CD4-positive, CD25-positive, alpha-beta regulatory T cell (primary cell): ENCODE results near the gene LHX3. TPM values are rescaled to one million over a fixed set of nuclear protein-coding genes. Genes with fewer than 3 reads are reported as not detected.
"Not testable (repeated sequence)": the region's sequence is repeated elsewhere in the genome, so short reads cannot be mapped to it uniquely, and the experiment has no call there.

Experiments
- ATAC-seq, 2 donors: fragments of 150-1000 bp; cut with Tn5 transposase; one replicate each; pipeline ENCODE4 v1.10.0; 2021; ENCODE audit warnings: low read depth in 2 of 2, moderate number of reproducible peaks in 2 of 2, moderate library complexity in 1 of 2
- DNase-seq, 3 donors: peaks; one replicate each; pipeline versions ENCODE4 v3.0.0 to v3.0.0-alpha.2; 2012 to 2022; ENCODE audit warnings: mixed read lengths in 1 of 3
- H3K27ac ChIP-seq: one replicate; pipeline ENCODE4 v1.7.0; 2013; ENCODE audit warnings: mild to moderate bottlenecking, low read length; ENCODE audit not compliant: insufficient read depth, poor library complexity, severe bottlenecking
- H3K27me3 ChIP-seq: one replicate; pipeline ENCODE4 v1.7.0; 2013; ENCODE audit warnings: low read length; ENCODE audit not compliant: control insufficient read depth, insufficient read depth
- H3K36me3 ChIP-seq: one replicate; pipeline ENCODE4 v1.7.0; 2013; ENCODE audit warnings: mild to moderate bottlenecking, low read length, moderate library complexity; ENCODE audit not compliant: control insufficient read depth, insufficient read depth
- H3K4me1 ChIP-seq: 2 replicates; pipeline ENCODE4 v1.7.0; 2013; ENCODE audit warnings: mild to moderate bottlenecking, low read length; ENCODE audit not compliant: insufficient read depth, control insufficient read depth, poor library complexity, severe bottlenecking
- H3K4me3 ChIP-seq: one replicate; pipeline ENCODE4 v1.7.0; 2013; ENCODE audit warnings: low read depth, mild to moderate bottlenecking, low read length, moderate library complexity
- H3K9me3 ChIP-seq, 2 experiments: 1 replicate in 1 of 2; 2 replicates in 1 of 2; pipeline ENCODE4 v1.7.0; 2013; ENCODE audit warnings: low read length in 2 of 2, mild to moderate bottlenecking in 1 of 2, moderate library complexity in 1 of 2; ENCODE audit not compliant: control insufficient read depth in 2 of 2
- H3K27ac Mint-ChIP-seq, 3 donors: one replicate each; pipeline ENCODE4 v1.8.0; 2020 to 2022; ENCODE audit warnings: mild to moderate bottlenecking in 3 of 3, mixed read lengths in 3 of 3, moderate library complexity in 2 of 3
- H3K27me3 Mint-ChIP-seq: one replicate; pipeline ENCODE4 v1.8.0; 2022; ENCODE audit warnings: mild to moderate bottlenecking, mixed read lengths
- H3K36me3 Mint-ChIP-seq: one replicate; pipeline ENCODE4 v1.8.0; 2020; ENCODE audit warnings: mixed read lengths
- H3K4me1 Mint-ChIP-seq, 4 donors: one replicate each; pipeline ENCODE4 v1.8.0; 2020 to 2022; ENCODE audit warnings: mixed read lengths in 4 of 4, mild to moderate bottlenecking in 1 of 4
- H3K4me3 Mint-ChIP-seq, 4 donors: one replicate each; pipeline ENCODE4 v1.8.0; 2020 to 2022; ENCODE audit warnings: mild to moderate bottlenecking in 4 of 4, mixed read lengths in 4 of 4, moderate library complexity in 3 of 4
- H3K9me3 Mint-ChIP-seq, 7 donors: one replicate each; pipeline ENCODE4 v1.8.0; 2020 to 2022; ENCODE audit warnings: mixed read lengths in 7 of 7, mild to moderate bottlenecking in 3 of 7, moderate library complexity in 2 of 7
- polyA plus RNA-seq, 4 donors: library from polyadenylated mRNA; unstranded; fragments of 300-500 nt; fragmentation: Illumina TruSeq; gene quantifications; one replicate each; pipeline ENCODE4 v1.2.3, GENCODE V29; 2021
- total RNA-seq: library from RNA; stranded (reverse); gene quantifications from one replicate; pipeline ENCODE4 v1.2.3, GENCODE V29; 2022

Gene LHX3
- total and polyA plus RNA-seq, 5 donors from 2014 or later: not detected

- Histone ChIP-seq H3K4me1 (peaks cover 23% of the 10 kb centered on the region), H3K27me3 (no peaks in the 10 kb centered on the region), H3K9me3 (no peaks in the 10 kb centered on the region), H3K4me3 (no peak overlapping the region), H3K27ac (no peak overlapping the region), H3K36me3 (peaks cover 10% of the 10 kb centered on the region)
- no peak for ATAC-seq
- peak overlapping the region in 1 of 4 donors; percentile 29 for H3K4me3 Mint-ChIP-seq
- no peaks in the 10 kb centered on the region for H3K9me3 Mint-ChIP-seq
- no peak for DNase-seq
- H3K27ac Mint-ChIP-seq: peak overlapping the region in 1 of 3 donors; percentile 94
- H3K4me1 Mint-ChIP-seq: peaks cover 13 to 65% (median 27%) of the 10 kb centered on the region in 4 donors
- H3K36me3 Mint-ChIP-seq: peaks cover 6% of the 10 kb centered on the region
- no peaks in the 10 kb centered on the region for H3K27me3 Mint-ChIP-seq
Measured at GRCh38 chr9:136239135-136239982, 34.4 kb upstream of the LHX3 start.

GRCh38 chr9:136238342-136238732, 33.4 kb upstream of the LHX3 start:
- H3K27ac ChIP-seq: no peak overlapping the region
- H3K36me3 Mint-ChIP-seq: peaks cover 9% of the 10 kb centered on the region
- peaks cover 10% of the 10 kb centered on the region for H3K36me3 ChIP-seq
- H3K27me3 ChIP-seq: no peaks in the 10 kb centered on the region
- H3K9me3 Mint-ChIP-seq: no peaks in the 10 kb centered on the region
- peaks cover 3 to 64% (median 22%) of the 10 kb centered on the region in 4 donors for H3K4me1 Mint-ChIP-seq
- ATAC-seq (no peak), DNase-seq (no peak)
- H3K27me3 Mint-ChIP-seq: no peaks in the 10 kb centered on the region
- no peak overlapping the region for H3K4me3 ChIP-seq
- no peaks in the 10 kb centered on the region for H3K9me3 ChIP-seq
- H3K4me1 ChIP-seq: peaks cover 13% of the 10 kb centered on the region
- H3K27ac Mint-ChIP-seq: peak overlapping the region in 1 of 3 donors; percentile 20
- no peak overlapping the region for H3K4me3 Mint-ChIP-seq

GRCh38 chr9:136237486-136238341, 32.8 kb upstream of the LHX3 start:
- ATAC-seq (no peak), DNase-seq (no peak)
- no peak overlapping the region for H3K27ac ChIP-seq
- no peak overlapping the region for H3K4me3 ChIP-seq
- no peaks in the 10 kb centered on the region for H3K27me3 Mint-ChIP-seq
- no peaks in the 10 kb centered on the region for H3K9me3 ChIP-seq
- H3K36me3 Mint-ChIP-seq: peaks cover 11% of the 10 kb centered on the region
- peaks cover 10% of the 10 kb centered on the region for H3K36me3 ChIP-seq
- no peak overlapping the region for H3K4me3 Mint-ChIP-seq
- no peaks in the 10 kb centered on the region for H3K27me3 ChIP-seq
- H3K9me3 Mint-ChIP-seq: no peaks in the 10 kb centered on the region
- peaks cover 6% of the 10 kb centered on the region for H3K4me1 ChIP-seq
- peaks cover 0 to 64% (median 17%) of the 10 kb centered on the region in 4 donors for H3K4me1 Mint-ChIP-seq
- no peak overlapping the region for H3K27ac Mint-ChIP-seq

- H3K4me3 ChIP-seq, H3K27ac ChIP-seq, H3K27ac Mint-ChIP-seq, DNase-seq, H3K9me3 ChIP-seq, H3K4me1 ChIP-seq, H3K27me3 ChIP-seq, H3K9me3 Mint-ChIP-seq, ATAC-seq, H3K4me3 Mint-ChIP-seq, H3K27me3 Mint-ChIP-seq: not testable (repeated sequence)
- Mint-ChIP-seq H3K4me1 (peaks cover 3 to 62% (median 20%) of the 10 kb centered on the region in 4 donors), H3K36me3 (peaks cover 11% of the 10 kb centered on the region)
- H3K36me3 ChIP-seq: peaks cover 10% of the 10 kb centered on the region
Measured at GRCh38 chr9:136236471-136237410, 31.8 kb upstream of the LHX3 start.

GRCh38 chr9:136235709-136236455, 31.0 kb upstream of the LHX3 start:
- Mint-ChIP-seq H3K36me3 (peaks cover 17% of the 10 kb centered on the region), H3K4me3 (no peak overlapping the region), H3K27ac (no peak overlapping the region), H3K27me3 (no peaks in the 10 kb centered on the region), H3K4me1 (peaks cover 3 to 64% (median 20%) of the 10 kb centered on the region in 4 donors), H3K9me3 (no peaks in the 10 kb centered on the region)
- DNase-seq (no peak), ATAC-seq (no peak)
- Histone ChIP-seq H3K36me3 (peaks cover 10% of the 10 kb centered on the region), H3K27me3 (no peaks in the 10 kb centered on the region), H3K4me3 (no peak overlapping the region), H3K27ac (no peak overlapping the region), H3K4me1 (peaks cover 14% of the 10 kb centered on the region), H3K9me3 (no peaks in the 10 kb centered on the region)

- DNase-seq: no peak
- no peak overlapping the region for H3K27ac ChIP-seq
- H3K9me3 ChIP-seq: no peaks in the 10 kb centered on the region
- ATAC-seq: no peak
- no peaks in the 10 kb centered on the region for H3K27me3 ChIP-seq
- H3K9me3 Mint-ChIP-seq: no peaks in the 10 kb centered on the region
- no peaks in the 10 kb centered on the region for H3K27me3 Mint-ChIP-seq
- H3K4me1 ChIP-seq: peaks cover 14% of the 10 kb centered on the region
- peaks cover 20% of the 10 kb centered on the region for H3K36me3 Mint-ChIP-seq
- H3K27ac Mint-ChIP-seq: no peak overlapping the region
- peaks cover 3 to 63% (median 21%) of the 10 kb centered on the region in 4 donors for H3K4me1 Mint-ChIP-seq
- no peak overlapping the region for H3K4me3 ChIP-seq
- H3K36me3 ChIP-seq: peaks cover 10% of the 10 kb centered on the region
- no peak overlapping the region for H3K4me3 Mint-ChIP-seq
Measured at GRCh38 chr9:136235171-136235570, 30.2 kb upstream of the LHX3 start.
